Colonic mucosa (tissue), 4 donors: ENCODE measurements around the gene CTAGE1. TPM values are rescaled to one million over a fixed set of nuclear protein-coding genes. Genes with fewer than 3 reads are reported as not detected.

Source experiments
- DNase-seq: peaks from one replicate; pipeline ENCODE4 v3.0.0-alpha.2; 2020
- H3K27ac ChIP-seq: fragments of 200-600 bp; one replicate; pipeline ENCODE4 v1.8.0; 2021
- H3K27me3 ChIP-seq: fragments of 200-600 bp; one replicate; pipeline ENCODE4 v1.8.0; 2021
- H3K36me3 ChIP-seq: fragments of 200-600 bp; one replicate; pipeline ENCODE4 v1.8.0; 2021
- H3K4me1 ChIP-seq: fragments of 200-600 bp; one replicate; pipeline ENCODE4 v1.8.0; 2021; ENCODE audit warnings: mild to moderate bottlenecking
- H3K4me3 ChIP-seq: fragments of 200-600 bp; one replicate; pipeline ENCODE4 v1.8.0; 2021
- H3K9ac ChIP-seq, 2 donors: one replicate each; pipeline ENCODE4 v1.7.0; 2013; ENCODE audit warnings: control low read depth in 2 of 2, low read depth in 2 of 2, low read length in 2 of 2
- H3K9me3 ChIP-seq: fragments of 200-600 bp; one replicate; pipeline ENCODE4 v1.8.0; 2021
- intact Hi-C: fragments of 100-400 bp; cut with DNase I; formaldehyde crosslinking; loops from one replicate; pipeline ENCODE4 v1.14.1; 2022
- total RNA-seq, 2 donors: library from RNA; stranded (reverse); fragmentation: NEBNext Ultra II Directional in 1 of 2; extraction: Animal tissue kit (Norgen Biotek cat#: 25700) in 1 of 2; gene quantifications; one replicate each; pipeline ENCODE4 v1.2.1, GENCODE V29; 2021
- TF ChIP-seq, protein P1 (sequence below): fragments of 200-600 bp; IDR thresholded peaks from one replicate; pipeline ENCODE4 v1.8.0; 2022; ENCODE audit warnings: antibody characterized with exemption, mild to moderate bottlenecking
- donor health status: healthy.
- donor health status: DM: no; HTN: no; CAD: no.
- donor health status: DM: no; HTN: no; CAD: no.

Gene CTAGE1
- total RNA-seq, 2 donors from 2014 or later = not detected

DNA sequence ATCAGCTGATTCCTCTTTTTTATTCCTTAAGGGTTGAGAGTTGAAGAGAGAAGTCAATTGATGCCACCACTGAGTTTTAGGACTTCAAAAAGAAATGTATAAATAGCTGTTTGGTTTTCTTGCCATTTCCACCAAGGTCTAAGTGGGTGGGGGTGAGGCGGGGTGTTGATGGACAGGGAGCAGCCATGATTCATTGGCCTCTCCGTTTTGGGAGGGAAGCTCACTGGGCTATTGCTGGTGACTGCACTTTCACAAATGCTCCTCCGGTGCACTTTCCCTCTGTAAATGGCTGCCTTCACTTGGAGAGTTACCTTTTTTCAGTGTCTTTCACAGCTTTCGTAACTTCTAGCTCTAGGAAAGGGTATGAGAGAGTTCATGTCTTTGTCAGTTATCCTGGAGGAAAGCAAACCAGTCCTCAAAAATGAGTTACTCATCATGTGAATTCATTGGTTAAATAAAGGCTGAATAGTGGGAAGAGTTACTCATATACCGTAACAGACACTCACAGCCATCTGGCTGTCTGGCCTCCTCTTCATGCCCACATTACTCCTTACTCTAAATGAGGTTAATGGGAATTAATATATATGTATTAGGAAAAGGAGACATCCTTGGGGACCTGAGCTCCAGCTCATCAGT lies 17.4 kb upstream of the CTAGE1 start:
- H3K9ac ChIP-seq = no peak overlapping the region
- TF ChIP-seq, protein P1, sequence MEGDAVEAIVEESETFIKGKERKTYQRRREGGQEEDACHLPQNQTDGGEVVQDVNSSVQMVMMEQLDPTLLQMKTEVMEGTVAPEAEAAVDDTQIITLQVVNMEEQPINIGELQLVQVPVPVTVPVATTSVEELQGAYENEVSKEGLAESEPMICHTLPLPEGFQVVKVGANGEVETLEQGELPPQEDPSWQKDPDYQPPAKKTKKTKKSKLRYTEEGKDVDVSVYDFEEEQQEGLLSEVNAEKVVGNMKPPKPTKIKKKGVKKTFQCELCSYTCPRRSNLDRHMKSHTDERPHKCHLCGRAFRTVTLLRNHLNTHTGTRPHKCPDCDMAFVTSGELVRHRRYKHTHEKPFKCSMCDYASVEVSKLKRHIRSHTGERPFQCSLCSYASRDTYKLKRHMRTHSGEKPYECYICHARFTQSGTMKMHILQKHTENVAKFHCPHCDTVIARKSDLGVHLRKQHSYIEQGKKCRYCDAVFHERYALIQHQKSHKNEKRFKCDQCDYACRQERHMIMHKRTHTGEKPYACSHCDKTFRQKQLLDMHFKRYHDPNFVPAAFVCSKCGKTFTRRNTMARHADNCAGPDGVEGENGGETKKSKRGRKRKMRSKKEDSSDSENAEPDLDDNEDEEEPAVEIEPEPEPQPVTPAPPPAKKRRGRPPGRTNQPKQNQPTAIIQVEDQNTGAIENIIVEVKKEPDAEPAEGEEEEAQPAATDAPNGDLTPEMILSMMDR = no peak
- no peak overlapping the region for H3K4me3 ChIP-seq
- no peak overlapping the region for H3K27ac ChIP-seq
- H3K36me3 ChIP-seq = no peaks in the 10 kb centered on the region
- intact Hi-C loops = no loop called here
- no peaks in the 10 kb centered on the region for H3K4me1 ChIP-seq
- no peaks in the 10 kb centered on the region for H3K27me3 ChIP-seq
- no peaks in the 10 kb centered on the region for H3K9me3 ChIP-seq
- DNase-seq = no peak

DNA sequence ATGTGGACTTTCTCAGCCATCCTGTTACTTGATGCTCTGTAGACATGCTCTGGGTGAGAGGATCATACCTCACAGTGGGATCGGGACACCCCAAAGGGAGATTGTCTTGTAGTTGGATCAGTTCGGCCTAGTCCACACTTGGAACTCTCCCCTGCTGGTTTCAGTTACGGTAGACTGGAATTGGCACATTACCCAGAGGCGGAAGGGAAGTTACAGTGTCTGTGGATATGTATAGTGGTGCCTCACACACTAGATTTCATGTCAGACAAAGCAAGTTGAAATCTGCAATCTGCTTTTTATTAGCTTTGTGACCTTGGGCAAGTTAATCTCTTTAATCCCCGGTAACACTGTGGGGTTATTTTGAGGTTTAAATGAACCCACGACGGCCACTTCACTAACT lies 16.2 kb upstream of the CTAGE1 start:
- TF ChIP-seq, protein P1 = no peak
- intact Hi-C loops = no loop called here
- Histone ChIP-seq H3K4me3 (no peak overlapping the region), H3K36me3 (no peaks in the 10 kb centered on the region), H3K27ac (no peak overlapping the region), H3K27me3 (no peaks in the 10 kb centered on the region), H3K9me3 (no peaks in the 10 kb centered on the region), H3K9ac (no peak overlapping the region), H3K4me1 (no peaks in the 10 kb centered on the region)
- DNase-seq = no peak

DNA sequence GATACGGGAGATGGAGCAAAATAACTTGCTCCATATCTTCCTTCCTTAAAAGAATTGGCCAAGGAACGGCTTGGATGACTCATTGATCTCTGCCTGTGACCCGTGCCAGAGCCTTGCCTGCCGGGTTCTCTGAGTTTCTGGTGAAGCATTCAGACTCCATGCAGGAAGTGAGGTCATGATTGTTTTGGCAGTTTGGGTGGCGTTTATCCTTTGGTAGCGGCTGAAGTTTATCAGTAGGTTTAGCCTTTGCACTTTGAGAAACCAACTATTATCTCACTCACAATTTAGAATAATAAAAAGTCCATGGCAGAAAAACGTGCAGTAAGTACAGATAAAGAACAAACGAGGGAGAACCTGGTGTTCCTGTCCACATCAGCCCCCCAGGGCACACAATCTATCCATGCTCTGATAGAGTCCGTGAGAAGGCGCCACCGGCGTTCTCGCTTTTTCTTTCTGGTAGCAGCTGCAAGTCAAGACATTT lies 15.0 kb upstream of the CTAGE1 start:
- H3K27ac ChIP-seq = no peak overlapping the region
- H3K4me1 ChIP-seq = no peaks in the 10 kb centered on the region
- peak; percentile 69 for DNase-seq
- no peak overlapping the region for H3K4me3 ChIP-seq
- H3K9me3 ChIP-seq = no peaks in the 10 kb centered on the region
- no peak overlapping the region for H3K9ac ChIP-seq
- no peaks in the 10 kb centered on the region for H3K27me3 ChIP-seq
- intact Hi-C loops = no loop called here
- TF ChIP-seq, protein P1 = no peak
- H3K36me3 ChIP-seq = no peaks in the 10 kb centered on the region

DNA sequence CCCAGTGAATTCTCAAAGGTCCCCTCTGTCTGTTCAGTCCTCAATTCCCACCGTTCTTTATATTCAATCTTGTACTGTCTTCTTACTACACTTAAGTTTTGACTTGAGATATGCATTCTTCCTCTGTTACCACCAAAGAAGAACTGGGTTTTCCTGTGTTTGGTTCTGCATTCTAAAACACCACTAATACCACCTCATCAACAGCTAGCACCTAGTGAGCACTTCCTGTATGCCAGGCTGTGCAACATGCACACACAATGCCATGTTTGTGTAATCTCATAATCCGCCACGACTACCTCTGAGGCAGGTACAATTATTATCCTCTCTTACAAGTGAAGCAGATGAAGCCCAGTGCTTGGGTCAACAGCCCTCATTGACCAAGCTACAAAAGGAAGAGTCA lies 11.8 kb upstream of the CTAGE1 start:
- Histone ChIP-seq H3K36me3 (no peaks in the 10 kb centered on the region), H3K9ac (no peak overlapping the region), H3K9me3 (no peaks in the 10 kb centered on the region), H3K27ac (no peak overlapping the region), H3K4me3 (no peak overlapping the region), H3K27me3 (no peaks in the 10 kb centered on the region), H3K4me1 (no peaks in the 10 kb centered on the region)
- intact Hi-C loops = no loop called here
- DNase-seq = no peak
- TF ChIP-seq, protein P1 = no peak

DNA sequence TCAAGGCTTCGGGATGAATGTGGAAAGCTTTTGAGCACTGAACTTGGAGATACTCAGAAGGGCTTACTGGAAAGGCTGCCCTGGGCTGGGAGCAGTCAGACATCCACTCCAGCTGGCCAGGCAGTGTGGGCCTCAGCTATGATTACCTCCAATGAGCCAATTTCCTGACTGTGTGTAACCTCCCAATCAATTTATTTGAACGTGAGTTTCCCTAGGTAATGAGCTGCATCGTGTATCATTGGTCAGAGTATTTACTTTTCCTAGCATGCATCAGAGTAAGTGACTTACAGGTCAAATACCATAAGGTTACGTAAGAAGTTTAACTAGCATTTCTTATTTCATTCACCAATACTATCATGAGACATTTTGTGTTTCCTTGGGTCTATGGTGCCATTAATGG lies 11.0 kb upstream of the CTAGE1 start:
- H3K4me3 ChIP-seq = no peak overlapping the region
- no peaks in the 10 kb centered on the region for H3K27me3 ChIP-seq
- no peak overlapping the region for H3K27ac ChIP-seq
- intact Hi-C loops = no loop called here
- no peaks in the 10 kb centered on the region for H3K36me3 ChIP-seq
- TF ChIP-seq, protein P1 = no peak
- H3K9me3 ChIP-seq = no peaks in the 10 kb centered on the region
- H3K9ac ChIP-seq = no peak overlapping the region
- H3K4me1 ChIP-seq = no peaks in the 10 kb centered on the region
- DNase-seq = no peak
